MM.1S (cell line): Measurements from ENCODE around the gene HLA-C.
"Not testable (repeated sequence)": the region's sequence is repeated elsewhere in the genome, so short reads cannot be mapped to it uniquely, and the experiment has no call there.

Experiments used
- DNase-seq: peaks from one replicate; pipeline ENCODE4 v3.0.0-alpha.2; 2015
- H2AFZ ChIP-seq: fragments of 300-600 bp; sonication (generic); 2 replicates; pipeline ENCODE4 v1.6.0; 2016; ENCODE audit warnings: antibody characterized with exemption, low read length
- H3F3A ChIP-seq: fragments of 300-600 bp; sonication (generic); 2 replicates; pipeline ENCODE4 v1.6.1; 2016; ENCODE audit warnings: mild to moderate bottlenecking, antibody characterized with exemption, low read length, moderate library complexity, mixed read lengths; ENCODE audit not compliant: insufficient read depth
- H3K27ac ChIP-seq: fragments of 300-600 bp; sonication (generic); 2 replicates; pipeline ENCODE4 v1.5.1; 2016; ENCODE audit warnings: mild to moderate bottlenecking, low read length
- H3K27me3 ChIP-seq: fragments of 300-600 bp; sonication (generic); replicated peaks from 2 replicates; pipeline ENCODE4 v1.6.0; 2016; ENCODE audit warnings: low read length; ENCODE audit not compliant: insufficient read depth
- H3K36me3 ChIP-seq: fragments of 300-600 bp; sonication (generic); replicated peaks from 2 replicates; pipeline ENCODE4 v1.6.1; 2016; ENCODE audit warnings: mild to moderate bottlenecking, low read length, mixed read lengths; ENCODE audit not compliant: insufficient read depth
- H3K4me1 ChIP-seq: fragments of 300-600 bp; sonication (generic); 2 replicates; pipeline ENCODE4 v1.6.1; 2016; ENCODE audit warnings: low read length, mixed read lengths
- H3K4me2 ChIP-seq: fragments of 300-600 bp; sonication (generic); 2 replicates; pipeline ENCODE4 v1.6.0; 2016; ENCODE audit warnings: low read depth, low read length
- H3K4me3 ChIP-seq: fragments of 300-600 bp; sonication (generic); 2 replicates; pipeline ENCODE4 v1.5.1; 2016; ENCODE audit warnings: low read length, mixed read lengths
- H3K79me2 ChIP-seq: fragments of 300-600 bp; sonication (generic); 2 replicates; pipeline ENCODE4 v1.6.1; 2016; ENCODE audit warnings: mixed run types, low read length, mixed read lengths
- H3K9ac ChIP-seq: fragments of 300-600 bp; sonication (generic); 2 replicates; pipeline ENCODE4 v1.6.1; 2016; ENCODE audit warnings: low read length, mixed read lengths
- H3K9me2 ChIP-seq: fragments of 300-600 bp; sonication (generic); replicated peaks from 2 replicates; pipeline ENCODE4 v1.6.1; 2016; ENCODE audit warnings: mild to moderate bottlenecking, low read length, mixed read lengths; ENCODE audit not compliant: insufficient read depth
- H3K9me3 ChIP-seq: fragments of 300-600 bp; sonication (generic); replicated peaks from 2 replicates; pipeline ENCODE4 v1.6.1; 2016; ENCODE audit warnings: mild to moderate bottlenecking, low read length, mixed read lengths; ENCODE audit not compliant: insufficient read depth
- H4K20me1 ChIP-seq: fragments of 300-600 bp; sonication (generic); 2 replicates; pipeline ENCODE4 v1.6.1; 2016; ENCODE audit warnings: mild to moderate bottlenecking, low read length, moderate library complexity, mixed read lengths; ENCODE audit not compliant: insufficient read depth
- CTCF ChIP-seq: fragments of 300-600 bp; sonication (generic); IDR thresholded peaks from 2 replicates; pipeline ENCODE4 v1.5.1; 2016; ENCODE audit warnings: antibody characterized with exemption, low read length, mixed read lengths
- EZH2 ChIP-seq: fragments of 300-600 bp; sonication (generic); optimal IDR thresholded peaks from 2 replicates; pipeline ENCODE3; 2017; ENCODE audit warnings: low read depth, mild to moderate bottlenecking, antibody characterized with exemption, low read length, mixed read lengths
- EZH2phosphoT487 ChIP-seq: fragments of 300-600 bp; sonication (generic); IDR thresholded peaks from 2 replicates; pipeline ENCODE4 v1.6.1; 2018; ENCODE audit warnings: antibody characterized with exemption, low read length

The HLA-C gene

GRCh38 chr6:31266567-31267360, 5.1 kb downstream of the HLA-C start:
- no peak overlapping the region for H3K27ac ChIP-seq
- no peak overlapping the region for H3K4me2 ChIP-seq
- no peaks in the 10 kb centered on the region for H3K9me2 ChIP-seq
- no peaks in the 10 kb centered on the region for H3K4me1 ChIP-seq
- no peak overlapping the region for H3K9ac ChIP-seq
- H3K36me3 ChIP-seq: no peaks in the 10 kb centered on the region
- H3K27me3 ChIP-seq: no peaks in the 10 kb centered on the region
- DNase-seq: no peak
- peaks cover 3% of the 10 kb centered on the region; the same call in 1 of the 2 replicates for H3F3A ChIP-seq
- H2AFZ ChIP-seq: no peak overlapping the region
- H3K79me2 ChIP-seq: peaks cover 5% of the 10 kb centered on the region
- H3K4me3 ChIP-seq: no peak overlapping the region
- TF ChIP-seq EZH2phosphoT487 (no peak), EZH2 (no peak), CTCF (no peak)
- H3K9me3 ChIP-seq: no peaks in the 10 kb centered on the region
- H4K20me1 ChIP-seq: no peaks in the 10 kb centered on the region

GRCh38 chr6:31265926-31266325, 6.0 kb downstream of the HLA-C start:
- no peak overlapping the region for H3K4me2 ChIP-seq
- H3K27me3 ChIP-seq: no peaks in the 10 kb centered on the region
- no peaks in the 10 kb centered on the region for H3K36me3 ChIP-seq
- H3K27ac ChIP-seq: no peak overlapping the region
- no peaks in the 10 kb centered on the region for H3K4me1 ChIP-seq
- no peaks in the 10 kb centered on the region for H3K9me3 ChIP-seq
- H3K79me2 ChIP-seq: peaks cover 5% of the 10 kb centered on the region
- no peaks in the 10 kb centered on the region for H4K20me1 ChIP-seq
- DNase-seq: no peak
- no peak overlapping the region for H3K9ac ChIP-seq
- TF ChIP-seq EZH2 (no peak), EZH2phosphoT487 (no peak), CTCF (no peak)
- H3K9me2 ChIP-seq: no peaks in the 10 kb centered on the region
- no peak overlapping the region for H2AFZ ChIP-seq
- H3K4me3 ChIP-seq: no peak overlapping the region
- peaks cover 3% of the 10 kb centered on the region; the same call in 1 of the 2 replicates for H3F3A ChIP-seq

- not testable (repeated sequence) for H3K9ac ChIP-seq, H4K20me1 ChIP-seq, H3K27ac ChIP-seq, H3F3A ChIP-seq, H3K4me3 ChIP-seq, H3K4me2 ChIP-seq, H3K27me3 ChIP-seq, H3K79me2 ChIP-seq, H2AFZ ChIP-seq, DNase-seq, H3K9me3 ChIP-seq, H3K4me1 ChIP-seq, H3K36me3 ChIP-seq, H3K9me2 ChIP-seq
Observed at GRCh38 chr6:31263346-31263933, 8.5 kb downstream of the HLA-C start.

GRCh38 chr6:31259995-31260394, 11.9 kb downstream of the HLA-C start:
- H3K36me3 ChIP-seq, DNase-seq, H3K27ac ChIP-seq, H3K27me3 ChIP-seq, H3K4me3 ChIP-seq, H3K9me2 ChIP-seq, H3K79me2 ChIP-seq, H4K20me1 ChIP-seq, H3K9me3 ChIP-seq, H3F3A ChIP-seq, H2AFZ ChIP-seq, H3K4me1 ChIP-seq, H3K9ac ChIP-seq, H3K4me2 ChIP-seq: not testable (repeated sequence)
